H9 (cell line): ENCODE results near the gene KLKB1. TPM values are rescaled to one million over a fixed set of nuclear protein-coding genes. Genes with fewer than 3 reads are reported as not detected.

Experiments
- DNase-seq: peaks from one replicate; pipeline ENCODE4 v3.0.0-alpha.2; 2017
- H2AFZ ChIP-seq: one replicate; pipeline ENCODE4 v1.6.1; 2013; ENCODE audit warnings: mild to moderate bottlenecking, low read length, control low read depth, moderate library complexity
- H2AK5ac ChIP-seq: 2 replicates; pipeline ENCODE4 v1.6.1; 2013; ENCODE audit warnings: low read length, control low read depth, mixed read lengths; ENCODE audit not compliant: insufficient read length
- H2BK120ac ChIP-seq: one replicate; pipeline ENCODE4 v1.6.1; 2013; ENCODE audit warnings: low read depth, mild to moderate bottlenecking, low read length, control low read depth, inconsistent platforms; ENCODE audit not compliant: poor library complexity, severe bottlenecking
- H2BK12ac ChIP-seq: 2 replicates; pipeline ENCODE4 v1.6.1; 2013; ENCODE audit warnings: low read length, control low read depth, mixed read lengths, low read depth; ENCODE audit not compliant: insufficient read length
- H2BK15ac ChIP-seq: 2 replicates; pipeline ENCODE4 v1.6.1; 2013; ENCODE audit warnings: low read depth, low read length, control low read depth
- H2BK20ac ChIP-seq: one replicate; pipeline ENCODE4 v1.6.1; 2013; ENCODE audit warnings: low read depth, mild to moderate bottlenecking, low read length, control low read depth, inconsistent platforms; ENCODE audit not compliant: poor library complexity, severe bottlenecking
- H2BK5ac ChIP-seq: 2 replicates; pipeline ENCODE4 v1.6.1; 2013; ENCODE audit warnings: low read length, control low read depth, mixed read lengths; ENCODE audit not compliant: insufficient read length
- H3K14ac ChIP-seq: 2 replicates; pipeline ENCODE4 v1.6.1; 2013; ENCODE audit warnings: low read length, control low read depth; ENCODE audit not compliant: insufficient read depth
- H3K18ac ChIP-seq: 2 replicates; pipeline ENCODE4 v1.6.1; 2013; ENCODE audit warnings: low read depth, mild to moderate bottlenecking, mixed read lengths, low read length, control low read depth; ENCODE audit not compliant: insufficient read length
- H3K23ac ChIP-seq: 2 replicates; pipeline ENCODE4 v1.6.1; 2013; ENCODE audit warnings: low read length, control low read depth, mixed read lengths, low read depth; ENCODE audit not compliant: insufficient read length
- H3K23me2 ChIP-seq: 2 replicates; pipeline ENCODE4 v1.6.1; 2013; ENCODE audit warnings: low read depth, mild to moderate bottlenecking, mixed read lengths, low read length, control low read depth; ENCODE audit not compliant: insufficient read length, poor library complexity, severe bottlenecking
- H3K27ac ChIP-seq: 2 replicates; pipeline ENCODE4 v1.5.1; 2013; ENCODE audit warnings: low read length, control low read depth, mixed read lengths, low read depth; ENCODE audit not compliant: insufficient read length
- H3K27me3 ChIP-seq: 2 replicates; pipeline ENCODE4 v1.6.1; 2013; ENCODE audit warnings: low read length, control low read depth, inconsistent platforms; ENCODE audit not compliant: insufficient read depth
- H3K4ac ChIP-seq: 2 replicates; pipeline ENCODE4 v1.6.1; 2013; ENCODE audit warnings: low read depth, mild to moderate bottlenecking, control low read depth, inconsistent platforms, low read length, moderate library complexity
- H3K4me1 ChIP-seq: 2 replicates; pipeline ENCODE4 v1.6.1; 2013; ENCODE audit warnings: low read length, control low read depth, inconsistent platforms; ENCODE audit not compliant: insufficient read depth
- H3K4me2 ChIP-seq: 2 replicates; pipeline ENCODE4 v1.6.1; 2013; ENCODE audit warnings: low read length, control low read depth, mixed read lengths; ENCODE audit not compliant: insufficient read length, insufficient read depth
- H3K56ac ChIP-seq: 2 replicates; pipeline ENCODE4 v1.6.1; 2013; ENCODE audit warnings: low read depth, mild to moderate bottlenecking, mixed read lengths, low read length, control low read depth; ENCODE audit not compliant: insufficient read length
- H3K79me1 ChIP-seq: 2 replicates; pipeline ENCODE4 v1.6.1; 2013; ENCODE audit warnings: low read depth, mild to moderate bottlenecking, moderate library complexity, low read length, control low read depth, inconsistent platforms; ENCODE audit not compliant: insufficient read depth, poor library complexity, severe bottlenecking
- H3K79me2 ChIP-seq: 2 replicates; pipeline ENCODE4 v1.6.1; 2013; ENCODE audit warnings: low read length, control low read depth, inconsistent platforms; ENCODE audit not compliant: insufficient read depth
- H3K9ac ChIP-seq: 2 replicates; pipeline ENCODE4 v1.6.1; 2013; ENCODE audit warnings: low read length, control low read depth, mixed read lengths; ENCODE audit not compliant: insufficient read length; ENCODE audit errors: extremely low read depth
- H3K9me3 ChIP-seq: one replicate; pipeline ENCODE4 v1.6.1; 2013; ENCODE audit warnings: low read depth, low read length, inconsistent platforms; ENCODE audit not compliant: control insufficient read depth
- H3T11ph ChIP-seq: one replicate; pipeline ENCODE4 v1.6.1; 2013; ENCODE audit warnings: mild to moderate bottlenecking, low read length, control low read depth, inconsistent platforms
- H4K20me1 ChIP-seq: one replicate; pipeline ENCODE4 v1.6.1; 2013; ENCODE audit not compliant: control insufficient read depth, insufficient read length, insufficient read depth
- H4K5ac ChIP-seq: 2 replicates; pipeline ENCODE4 v1.6.1; 2013; ENCODE audit warnings: low read depth, mild to moderate bottlenecking, mixed read lengths, low read length, control low read depth; ENCODE audit not compliant: insufficient read length
- H4K8ac ChIP-seq: replicated peaks from 2 replicates; pipeline ENCODE4 v1.6.1; 2013; ENCODE audit warnings: low read length, control low read depth, mixed read lengths, low read depth; ENCODE audit not compliant: insufficient read length
- H4K91ac ChIP-seq: 2 replicates; pipeline ENCODE4 v1.6.1; 2013; ENCODE audit warnings: low read depth, mild to moderate bottlenecking, moderate library complexity, mixed read lengths, low read length, control low read depth; ENCODE audit not compliant: insufficient read length
- H3K27ac Mint-ChIP-seq, 3 experiments: 2 replicates in 2 of 3; 3 replicates in 1 of 3; pipeline ENCODE4 v1.8.0; 2020 to 2021; ENCODE audit warnings: mixed read lengths in 3 of 3, mild to moderate bottlenecking in 1 of 3, moderate library complexity in 1 of 3
- H3K27me3 Mint-ChIP-seq: 2 replicates; pipeline ENCODE4 v1.8.0; 2021; ENCODE audit warnings: low read depth, mild to moderate bottlenecking, moderate library complexity, mixed read lengths
- H3K36me3 Mint-ChIP-seq, 3 experiments: 2 replicates in 2 of 3; 3 replicates in 1 of 3; pipeline ENCODE4 v1.8.0; 2020 to 2021; ENCODE audit warnings: low read depth in 3 of 3, mixed read lengths in 3 of 3; ENCODE audit not compliant: insufficient read depth in 1 of 3
- H3K4me1 Mint-ChIP-seq, 2 experiments: 2 replicates each; pipeline ENCODE4 v1.8.0; 2020; ENCODE audit warnings: mixed read lengths in 2 of 2
- H3K4me3 Mint-ChIP-seq, 2 experiments: 2 replicates in 1 of 2; 3 replicates in 1 of 2; pipeline ENCODE4 v1.8.0; 2020 to 2021; ENCODE audit warnings: mild to moderate bottlenecking in 2 of 2, mixed read lengths in 2 of 2, moderate library complexity in 1 of 2
- H3K9me3 Mint-ChIP-seq, 2 experiments: 2 replicates in 1 of 2; 3 replicates in 1 of 2; pipeline ENCODE4 v1.8.0; 2020; ENCODE audit warnings: mild to moderate bottlenecking in 2 of 2, mixed read lengths in 2 of 2, moderate library complexity in 1 of 2
- CTCF ChIP-seq: fragments of 200-600 bp; sonication (generic); conservative IDR thresholded peaks from 3 replicates; pipeline ENCODE4 v1.8.0; 2021; ENCODE audit warnings: antibody characterized with exemption, mild to moderate bottlenecking
- WGBS: extraction: QIAGEN DNeasy Blood & Tissue Kit; methylation state at CpG from one replicate; pipeline ENCODE4 v1.1.7; 2013; ENCODE audit warnings: missing lambda C conversion rate, low lambda C conversion rate, mixed read lengths; ENCODE audit not compliant: insufficient read length; ENCODE audit errors: extremely low coverage; 5-methylcytosine and 5-hydroxymethylcytosine counted together
- total RNA-seq: library from RNA; stranded (reverse); gene quantifications from 2 replicates; pipeline ENCODE4 v1.2.1, GENCODE V29; 2021

KLKB1 gene
- total RNA-seq, 1 experiment from 2014 or later: 21.8 TPM

GRCh38 chr4:186307916-186308315 lies 80.6 kb downstream of the KLKB1 start:
- H3K9ac ChIP-seq: no peak overlapping the region
- no peak overlapping the region for H3K27ac Mint-ChIP-seq
- no peak overlapping the region for H3K4me3 Mint-ChIP-seq

More at GRCh38 chr4:186307916-186308315, 80.6 kb downstream of the KLKB1 start:
- Histone ChIP-seq H4K8ac (no peak overlapping the region), H3K27ac (no peak overlapping the region), H2BK12ac (no peak overlapping the region), H3K4ac (no peak overlapping the region), H2AFZ (no peak overlapping the region), H2AK5ac (no peak overlapping the region), H3T11ph (no peak overlapping the region), H3K18ac (no peak overlapping the region), H3K14ac (no peak overlapping the region), H4K5ac (no peak overlapping the region), H3K23ac (no peak overlapping the region), H3K56ac (no peak overlapping the region), H2BK15ac (no peak overlapping the region), H3K23me2 (no peaks in the 10 kb centered on the region), H3K9me3 (no peaks in the 10 kb centered on the region), H3K79me2 (no peaks in the 10 kb centered on the region), H3K79me1 (no peaks in the 10 kb centered on the region), H2BK120ac (no peak overlapping the region), H4K91ac (no peak overlapping the region), H2BK5ac (no peak overlapping the region), H3K27me3 (no peaks in the 10 kb centered on the region), H3K4me2 (no peak overlapping the region), H2BK20ac (no peak overlapping the region), H3K4me1 (no peaks in the 10 kb centered on the region; the same call in 1 of the 2 replicates), H4K20me1 (no peaks in the 10 kb centered on the region)
- TF ChIP-seq CTCF: no peak
- Mint-ChIP-seq H3K27me3 (peaks cover 12% of the 10 kb centered on the region), H3K4me1 (peaks cover 0 to 14% of the 10 kb centered on the region in 2 experiments; a peak in 2 of 4 replicates), H3K36me3 (peaks cover 0 to 3% (median 0%) of the 10 kb centered on the region in 3 experiments; a peak in 1 of 7 replicates), H3K9me3 (no peaks in the 10 kb centered on the region)
- DNase-seq: no peak
- no CpG with 5 or more reads among the region's 3 CpGs for WGBS

Other genes with a start within 250 kb of the KLKB1 start
- gene TLR3, start 158.4 kb upstream of the KLKB1 start, total RNA-seq: 0.92 and 0.97 TPM in 2 replicates
- 5.9 and 6.6 TPM in 2 replicates for gene FAM149A, start 122.8 kb upstream of the KLKB1 start, total RNA-seq
- gene CYP4V2, start 35.9 kb upstream of the KLKB1 start, total RNA-seq: 1.0 and 1.6 TPM in 2 replicates
- 0.50 and 0.97 TPM in 2 replicates for gene F11, start 38.7 kb downstream of the KLKB1 start, total RNA-seq